ENCODE data around the gene CAPN5. TPM values are rescaled to one million over a fixed set of nuclear protein-coding genes. Genes with fewer than 3 reads are reported as not detected.

Gene CAPN5
- total RNA-seq, 2 experiments from 2014 or later, result 5.1 to 6.9 TPM

DNA sequence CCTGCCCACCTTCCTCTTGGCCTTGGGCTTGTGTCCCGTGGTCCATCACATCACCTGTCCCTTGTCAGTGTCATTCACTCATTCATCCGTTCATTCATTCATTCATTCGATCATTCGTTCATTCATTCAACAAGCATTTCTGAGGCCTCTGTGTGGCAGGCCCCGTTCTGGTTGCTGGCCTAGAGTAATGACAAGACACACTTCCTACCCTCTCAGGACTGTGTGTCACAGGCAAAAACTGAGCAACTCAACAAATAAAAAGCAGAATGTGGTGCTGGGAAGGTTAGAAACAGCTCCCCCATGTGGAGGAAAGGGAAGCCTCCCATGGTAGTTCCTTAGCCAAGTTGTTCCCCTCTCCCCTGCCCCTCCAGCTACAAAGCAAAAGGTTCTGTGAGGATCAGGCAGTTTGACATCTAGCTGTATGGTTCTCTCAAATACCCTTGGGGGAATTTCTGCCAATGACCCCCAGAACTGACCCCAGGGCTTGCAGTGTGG is 34.3 kb downstream of the CAPN5 start:
- H3K4me1 Mint-ChIP-seq (ENCODE audit: low read depth), result no peaks in the 10 kb centered on the region
- no peaks in the 10 kb centered on the region for H3K9me3 Mint-ChIP-seq
- TF ChIP-seq, protein P1, sequence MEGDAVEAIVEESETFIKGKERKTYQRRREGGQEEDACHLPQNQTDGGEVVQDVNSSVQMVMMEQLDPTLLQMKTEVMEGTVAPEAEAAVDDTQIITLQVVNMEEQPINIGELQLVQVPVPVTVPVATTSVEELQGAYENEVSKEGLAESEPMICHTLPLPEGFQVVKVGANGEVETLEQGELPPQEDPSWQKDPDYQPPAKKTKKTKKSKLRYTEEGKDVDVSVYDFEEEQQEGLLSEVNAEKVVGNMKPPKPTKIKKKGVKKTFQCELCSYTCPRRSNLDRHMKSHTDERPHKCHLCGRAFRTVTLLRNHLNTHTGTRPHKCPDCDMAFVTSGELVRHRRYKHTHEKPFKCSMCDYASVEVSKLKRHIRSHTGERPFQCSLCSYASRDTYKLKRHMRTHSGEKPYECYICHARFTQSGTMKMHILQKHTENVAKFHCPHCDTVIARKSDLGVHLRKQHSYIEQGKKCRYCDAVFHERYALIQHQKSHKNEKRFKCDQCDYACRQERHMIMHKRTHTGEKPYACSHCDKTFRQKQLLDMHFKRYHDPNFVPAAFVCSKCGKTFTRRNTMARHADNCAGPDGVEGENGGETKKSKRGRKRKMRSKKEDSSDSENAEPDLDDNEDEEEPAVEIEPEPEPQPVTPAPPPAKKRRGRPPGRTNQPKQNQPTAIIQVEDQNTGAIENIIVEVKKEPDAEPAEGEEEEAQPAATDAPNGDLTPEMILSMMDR (IDR thresholded peaks at IDR 0.05), result no peak
- Histone ChIP-seq H3K4me3 (ENCODE audit: low read length) (no peak overlapping the region), H3K36me3 (ENCODE audit: insufficient read depth, low read length) (no peaks in the 10 kb centered on the region), H3K27ac (ENCODE audit: low read depth in 1 of 2, low read length in 2 of 2) (no peak overlapping the region), H3K9me3 (ENCODE audit: control insufficient read depth in 1 of 2, insufficient read depth in 1 of 2, low read length in 2 of 2) (peaks cover 0 to 5% of the 10 kb centered on the region in 2 experiments), H3K4me1 (ENCODE audit: insufficient read depth, low read length) (no peaks in the 10 kb centered on the region), H3K27me3 (ENCODE audit: control insufficient read depth in 1 of 2, insufficient read depth in 2 of 2, low read length in 2 of 2) (no peaks in the 10 kb centered on the region)
- intact Hi-C loops (cut with DNase I, micrococcal nuclease), result no loop called here
- H3K27ac Mint-ChIP-seq, result no peak overlapping the region
- DNase-seq, result peak in 1 of 14 experiments; percentile 16
- CTCF ChIA-PET, result interaction anchor here (1.4 kb wide), 1 partner anchor 9 kb away, joined by 4 read pairs; no protein-coding TSS in a partner anchor
- H3K36me3 Mint-ChIP-seq (ENCODE audit: low read depth), result no peaks in the 10 kb centered on the region
- no peaks in the 10 kb centered on the region for H3K27me3 Mint-ChIP-seq
- POLR2A ChIA-PET, result no interaction called here
- H3K4me3 Mint-ChIP-seq, result no peak overlapping the region
- ATAC-seq (ENCODE audit: poor library complexity), result no peak

DNA sequence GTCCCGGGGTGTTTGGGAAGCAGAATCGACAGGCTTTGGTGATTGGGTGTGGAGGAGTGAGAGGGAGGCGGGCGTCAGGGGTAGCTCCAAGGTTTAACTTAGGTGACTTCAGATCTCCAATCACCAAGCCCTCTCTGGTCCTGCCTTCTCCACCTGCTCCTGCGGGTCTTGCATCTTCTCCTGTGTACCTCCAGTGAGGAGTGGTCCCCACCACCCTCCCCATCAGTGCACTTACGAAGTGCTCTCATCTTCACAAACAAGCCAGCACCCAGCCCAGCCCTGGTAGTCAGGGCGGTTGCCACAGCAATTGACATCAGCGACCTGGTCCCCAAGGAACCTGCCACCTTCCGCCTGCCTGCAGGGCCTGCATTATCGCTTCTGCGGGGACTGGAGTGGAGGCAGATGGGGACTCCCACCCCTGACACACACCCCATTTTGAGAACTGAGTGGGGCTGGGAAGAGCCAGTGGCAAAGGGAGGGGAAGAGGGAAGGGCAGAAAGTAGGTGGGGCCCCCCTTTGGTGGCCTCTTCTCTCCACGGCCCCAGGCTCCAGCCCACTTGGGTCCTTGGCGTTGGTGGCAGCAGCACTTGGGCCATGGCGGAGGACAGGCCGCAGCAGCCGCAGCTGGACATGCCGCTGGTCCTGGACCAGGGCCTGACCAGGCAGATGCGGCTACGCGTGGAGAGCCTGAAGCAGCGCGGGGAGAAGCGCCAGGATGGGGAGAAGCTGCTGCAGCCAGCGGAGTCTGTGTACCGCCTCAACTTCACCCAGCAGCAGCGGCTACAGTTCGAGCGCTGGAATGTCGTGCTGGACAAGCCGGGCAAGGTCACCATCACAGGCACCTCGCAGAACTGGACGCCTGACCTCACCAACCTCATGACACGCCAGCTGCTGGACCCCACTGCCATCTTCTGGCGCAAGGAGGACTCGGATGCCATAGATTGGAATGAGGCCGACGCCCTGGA is 35.8 kb downstream of the CAPN5 start, which contains the start of gene OMP:
Gene OMP, plus strand, starts transcription at position 595 of the 965 bp plus-strand sequence. Its CDS starts 0 bp downstream, at position 595.
- Mint-ChIP-seq H3K27me3 (no peaks in the 10 kb centered on the region), H3K36me3 (ENCODE audit: low read depth) (no peaks in the 10 kb centered on the region), H3K27ac (no peak within 1 kb of the TSS), H3K4me3 (no peak within 1 kb of the TSS), H3K4me1 (ENCODE audit: low read depth) (no peaks in the 10 kb centered on the region), H3K9me3 (no peaks in the 10 kb centered on the region)
- TF ChIP-seq, protein P1 (IDR thresholded peaks at IDR 0.05), result no peak
- ChIA-PET CTCF (interaction anchor here (1.4 kb wide), 1 partner anchor 11 kb away, joined by 4 read pairs; no protein-coding TSS in a partner anchor), POLR2A (no interaction called here)
- no peak within 1 kb of the TSS for H3K27ac ChIP-seq (ENCODE audit: low read depth in 1 of 2, low read length in 2 of 2)
- no peak for DNase-seq
- no peaks in the 10 kb centered on the region for H3K4me1 ChIP-seq (ENCODE audit: insufficient read depth, low read length)
- H3K27me3 ChIP-seq (ENCODE audit: control insufficient read depth in 1 of 2, insufficient read depth in 2 of 2, low read length in 2 of 2), result no peaks in the 10 kb centered on the region
- no peak for ATAC-seq (ENCODE audit: poor library complexity)
- intact Hi-C loops (cut with DNase I, micrococcal nuclease), result no loop called here
- no peaks in the 10 kb centered on the region for H3K36me3 ChIP-seq (ENCODE audit: insufficient read depth, low read length)
- peaks cover 0 to 5% of the 10 kb centered on the region in 2 experiments for H3K9me3 ChIP-seq (ENCODE audit: control insufficient read depth in 1 of 2, insufficient read depth in 1 of 2, low read length in 2 of 2)
- H3K4me3 ChIP-seq (ENCODE audit: low read length), result no peak within 1 kb of the TSS

DNA sequence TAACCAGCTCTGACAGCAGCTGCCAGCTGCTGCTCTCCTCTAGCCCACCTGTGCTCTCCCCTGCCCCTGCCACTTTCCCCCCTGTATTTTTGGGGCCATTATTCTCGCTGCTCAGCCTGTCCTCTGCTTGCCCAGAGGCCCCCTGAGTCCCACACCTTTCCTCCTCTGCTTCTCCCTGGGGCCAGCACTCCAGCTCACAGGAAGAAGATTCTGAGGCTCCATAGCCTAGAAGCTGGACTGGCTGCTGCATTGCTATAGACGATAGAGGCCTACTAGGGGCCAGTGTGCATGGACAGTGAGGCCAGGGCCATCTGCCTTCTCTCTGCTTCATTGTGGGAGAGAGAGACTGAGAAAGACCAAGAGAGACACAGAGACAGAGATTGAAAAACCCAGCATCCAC is 36.5 kb downstream of the CAPN5 start:
- ATAC-seq (ENCODE audit: poor library complexity) (no peak), DNase-seq (no peak)
- ChIA-PET POLR2A (no interaction called here), CTCF (no interaction called here)
- no peaks in the 10 kb centered on the region for H3K27me3 ChIP-seq (ENCODE audit: control insufficient read depth in 1 of 2, insufficient read depth in 2 of 2, low read length in 2 of 2)
- H3K27me3 Mint-ChIP-seq, result no peaks in the 10 kb centered on the region
- H3K9me3 ChIP-seq (ENCODE audit: control insufficient read depth in 1 of 2, insufficient read depth in 1 of 2, low read length in 2 of 2), result peaks cover 0 to 5% of the 10 kb centered on the region in 2 experiments
- no peaks in the 10 kb centered on the region for H3K36me3 ChIP-seq (ENCODE audit: insufficient read depth, low read length)
- no peak overlapping the region for H3K27ac Mint-ChIP-seq
- intact Hi-C loops (cut with DNase I, micrococcal nuclease), result no loop called here
- H3K36me3 Mint-ChIP-seq (ENCODE audit: low read depth), result no peaks in the 10 kb centered on the region
- no peak overlapping the region for H3K27ac ChIP-seq (ENCODE audit: low read depth in 1 of 2, low read length in 2 of 2)
- H3K4me1 ChIP-seq (ENCODE audit: insufficient read depth, low read length), result no peaks in the 10 kb centered on the region
- TF ChIP-seq, protein P1 (IDR thresholded peaks at IDR 0.05), result no peak
- H3K4me1 Mint-ChIP-seq (ENCODE audit: low read depth), result no peaks in the 10 kb centered on the region
- H3K4me3 Mint-ChIP-seq, result no peak overlapping the region
- H3K9me3 Mint-ChIP-seq, result no peaks in the 10 kb centered on the region
- H3K4me3 ChIP-seq (ENCODE audit: low read length), result no peak overlapping the region
